Trophoblast cell (in vitro differentiated cells and primary cell): ENCODE data around the gene ZPBP.

Experiments
- DNase-seq, 2 donors: peaks; one replicate each; pipeline ENCODE4 v3.0.0-alpha.2; 2016
- H2AFZ ChIP-seq: 2 replicates; pipeline ENCODE4 v1.6.1; 2013; ENCODE audit warnings: low read length, moderate library complexity, mild to moderate bottlenecking; ENCODE audit not compliant: insufficient read depth, poor library complexity
- H2AK5ac ChIP-seq: 2 replicates; pipeline ENCODE4 v1.6.1; 2013; ENCODE audit warnings: mild to moderate bottlenecking, low read length
- H2BK120ac ChIP-seq: 2 replicates; pipeline ENCODE4 v1.6.1; 2013; ENCODE audit warnings: low read length, mild to moderate bottlenecking, moderate library complexity; ENCODE audit not compliant: insufficient read depth, poor library complexity
- H2BK12ac ChIP-seq: 2 replicates; pipeline ENCODE4 v1.6.1; 2013; ENCODE audit warnings: mild to moderate bottlenecking, low read length, moderate library complexity
- H2BK5ac ChIP-seq: 2 replicates; pipeline ENCODE4 v1.6.1; 2013; ENCODE audit warnings: low read length, low read depth, moderate library complexity, mild to moderate bottlenecking; ENCODE audit not compliant: poor library complexity
- H3K14ac ChIP-seq: 2 replicates; pipeline ENCODE4 v1.6.1; 2013; ENCODE audit warnings: mild to moderate bottlenecking, low read length
- H3K18ac ChIP-seq: 2 replicates; pipeline ENCODE4 v1.6.1; 2013; ENCODE audit warnings: mild to moderate bottlenecking, low read length
- H3K23ac ChIP-seq: 2 replicates; pipeline ENCODE4 v1.6.1; 2013; ENCODE audit warnings: low read length
- H3K27ac ChIP-seq: 2 replicates; pipeline ENCODE4 v1.5.1; 2013; ENCODE audit warnings: low read depth, mild to moderate bottlenecking, inconsistent platforms, low read length, moderate library complexity
- H3K27me3 ChIP-seq: 2 replicates; pipeline ENCODE4 v1.6.1; 2013; ENCODE audit warnings: inconsistent platforms, mild to moderate bottlenecking, low read length, moderate library complexity; ENCODE audit not compliant: insufficient read depth
- H3K36me3 ChIP-seq, 2 experiments: 1 replicate in 1 of 2; 2 replicates in 1 of 2; pipeline ENCODE4 v1.6.1; 2013; ENCODE audit warnings: low read length in 2 of 2, mild to moderate bottlenecking in 2 of 2, moderate library complexity in 1 of 2; ENCODE audit not compliant: insufficient read depth in 2 of 2, control insufficient read depth in 1 of 2
- H3K4ac ChIP-seq: 2 replicates; pipeline ENCODE4 v1.6.1; 2013; ENCODE audit warnings: low read depth, mild to moderate bottlenecking, low read length, moderate library complexity
- H3K4me1 ChIP-seq, 2 experiments: 1 replicate in 1 of 2; 2 replicates in 1 of 2; pipeline ENCODE4 v1.6.1; 2013; ENCODE audit warnings: low read length in 2 of 2, mild to moderate bottlenecking in 2 of 2, moderate library complexity in 1 of 2; ENCODE audit not compliant: insufficient read depth in 2 of 2, control insufficient read depth in 1 of 2
- H3K4me2 ChIP-seq: 2 replicates; pipeline ENCODE4 v1.6.1; 2013; ENCODE audit warnings: inconsistent platforms, mild to moderate bottlenecking, low read length, moderate library complexity
- H3K4me3 ChIP-seq: 2 replicates; pipeline ENCODE4 v1.5.1; 2013; ENCODE audit warnings: mild to moderate bottlenecking, low read depth, low read length, inconsistent platforms
- H3K79me1 ChIP-seq: one replicate; pipeline ENCODE4 v1.6.1; 2013; ENCODE audit warnings: low read length
- H3K79me2 ChIP-seq: 2 replicates; pipeline ENCODE4 v1.6.1; 2013; ENCODE audit warnings: low read length, mild to moderate bottlenecking; ENCODE audit not compliant: control insufficient read depth, insufficient read depth, poor library complexity
- H3K9ac ChIP-seq: 2 replicates; pipeline ENCODE4 v1.6.1; 2013; ENCODE audit warnings: mild to moderate bottlenecking, low read length
- H3K9me3 ChIP-seq: 2 replicates; pipeline ENCODE4 v1.6.1; 2013; ENCODE audit warnings: low read depth, mild to moderate bottlenecking, control low read depth, inconsistent platforms, low read length; ENCODE audit not compliant: insufficient read depth
- H4K12ac ChIP-seq: 2 replicates; pipeline ENCODE4 v1.6.1; 2013; ENCODE audit warnings: low read depth, mild to moderate bottlenecking, low read length, moderate library complexity
- H4K8ac ChIP-seq: 2 replicates; pipeline ENCODE4 v1.6.1; 2013; ENCODE audit warnings: low read depth, mild to moderate bottlenecking, low read length, moderate library complexity
- H4K91ac ChIP-seq: one replicate; pipeline ENCODE4 v1.6.1; 2013; ENCODE audit warnings: low read depth, mild to moderate bottlenecking, low read length, moderate library complexity
- WGBS: extraction: QIAGEN DNeasy Blood & Tissue Kit; methylation state at CpG from one replicate; pipeline ENCODE4 v1.1.7; 2013; ENCODE audit warnings: missing lambda C conversion rate; ENCODE audit not compliant: insufficient read length, insufficient coverage; ENCODE audit errors: extremely low coverage; 5-methylcytosine and 5-hydroxymethylcytosine counted together

Gene ZPBP

DNA sequence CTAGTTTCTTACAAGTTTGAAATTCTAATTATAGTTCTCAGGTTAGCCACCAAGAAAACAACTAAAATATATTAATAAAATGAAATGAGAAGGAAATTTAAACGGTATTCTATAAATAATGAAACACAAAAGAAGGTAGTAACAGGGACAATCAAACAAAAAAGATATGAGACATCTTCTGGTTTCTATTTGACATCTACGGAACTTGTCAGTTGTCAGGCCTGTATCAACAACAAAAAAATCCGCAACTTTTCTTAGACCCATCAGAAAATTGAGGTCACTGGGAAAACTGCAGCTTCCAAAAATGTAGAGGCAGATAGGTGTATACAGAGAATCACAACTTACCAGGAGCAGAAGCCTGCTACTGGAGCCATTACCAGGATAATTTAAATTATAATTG lies 70.6 kb downstream of the ZPBP start:
- H3K14ac ChIP-seq, result no peak overlapping the region
- no peak overlapping the region for H4K8ac ChIP-seq
- no peak for DNase-seq
- H2BK120ac ChIP-seq, result no peak overlapping the region
- no peak overlapping the region for H2AK5ac ChIP-seq
- H3K23ac ChIP-seq, result no peak overlapping the region
- no CpG with 5 or more reads among the region's 3 CpGs for WGBS
- H3K9me3 ChIP-seq, result no peaks in the 10 kb centered on the region
- H3K9ac ChIP-seq, result no peak overlapping the region
- no peaks in the 10 kb centered on the region for H3K79me1 ChIP-seq
- no peak overlapping the region for H3K27ac ChIP-seq
- no peak overlapping the region for H4K12ac ChIP-seq
- H3K4ac ChIP-seq, result no peak overlapping the region
- no peak overlapping the region for H3K4me2 ChIP-seq
- no peaks in the 10 kb centered on the region for H3K4me1 ChIP-seq
- no peaks in the 10 kb centered on the region for H3K27me3 ChIP-seq
- H2AFZ ChIP-seq, result no peak overlapping the region
- H4K91ac ChIP-seq, result no peak overlapping the region
- no peak overlapping the region for H2BK12ac ChIP-seq
- H3K36me3 ChIP-seq, result no peaks in the 10 kb centered on the region
- H2BK5ac ChIP-seq, result no peak overlapping the region
- H3K4me3 ChIP-seq, result no peak overlapping the region
- H3K18ac ChIP-seq, result no peak overlapping the region
- H3K79me2 ChIP-seq, result no peaks in the 10 kb centered on the region

GRCh38 chr7:49995681-49996080 lies 97.4 kb downstream of the ZPBP start:
- no peaks in the 10 kb centered on the region for H3K79me1 ChIP-seq

GRCh38 chr7:49986191-49986590 lies 106.9 kb downstream of the ZPBP start:
- no peak overlapping the region for H3K18ac ChIP-seq
- H3K9me3 ChIP-seq, result peaks cover 3% of the 10 kb centered on the region
- H3K27me3 ChIP-seq, result no peaks in the 10 kb centered on the region
- WGBS, result no CpG with 5 or more reads among the region's 5 CpGs
- no peak overlapping the region for H4K12ac ChIP-seq
- H2BK12ac ChIP-seq, result no peak overlapping the region
- no peak overlapping the region for H2BK120ac ChIP-seq
- H3K4ac ChIP-seq, result no peak overlapping the region
- H4K8ac ChIP-seq, result no peak overlapping the region
- H2AK5ac ChIP-seq, result no peak overlapping the region
- H3K4me2 ChIP-seq, result no peak overlapping the region
- no peak for DNase-seq
- no peak overlapping the region for H2BK5ac ChIP-seq
- H2AFZ ChIP-seq, result no peak overlapping the region
- no peaks in the 10 kb centered on the region for H3K4me1 ChIP-seq
- no peaks in the 10 kb centered on the region for H3K79me2 ChIP-seq
- no peak overlapping the region for H3K27ac ChIP-seq
- H3K9ac ChIP-seq, result no peak overlapping the region
- no peak overlapping the region for H4K91ac ChIP-seq
- H3K4me3 ChIP-seq, result no peak overlapping the region
- H3K79me1 ChIP-seq, result no peaks in the 10 kb centered on the region
- H3K23ac ChIP-seq, result no peak overlapping the region
- H3K14ac ChIP-seq, result no peak overlapping the region
- no peaks in the 10 kb centered on the region for H3K36me3 ChIP-seq

More at GRCh38 chr7:49995681-49996080, 97.4 kb downstream of the ZPBP start:
- no peak overlapping the region for H2BK120ac ChIP-seq
- no peak overlapping the region for H2AFZ ChIP-seq
- no peak overlapping the region for H2AK5ac ChIP-seq
- no peak overlapping the region for H2BK5ac ChIP-seq
- H3K27ac ChIP-seq, result no peak overlapping the region
- H4K91ac ChIP-seq, result no peak overlapping the region
- H3K36me3 ChIP-seq, result no peaks in the 10 kb centered on the region
- H3K9ac ChIP-seq, result no peak overlapping the region
- WGBS, result no CpG with 5 or more reads among the region's 6 CpGs
- H3K4me2 ChIP-seq, result no peak overlapping the region
- no peak for DNase-seq
- no peak overlapping the region for H2BK12ac ChIP-seq
- no peak overlapping the region for H3K23ac ChIP-seq
- no peak overlapping the region for H3K18ac ChIP-seq
- H3K14ac ChIP-seq, result no peak overlapping the region
- no peak overlapping the region for H4K12ac ChIP-seq
- H3K27me3 ChIP-seq, result no peaks in the 10 kb centered on the region
- no peaks in the 10 kb centered on the region for H3K4me1 ChIP-seq
- H3K4me3 ChIP-seq, result no peak overlapping the region
- no peaks in the 10 kb centered on the region for H3K9me3 ChIP-seq
- H3K4ac ChIP-seq, result no peak overlapping the region
- no peaks in the 10 kb centered on the region for H3K79me2 ChIP-seq
- H4K8ac ChIP-seq, result no peak overlapping the region

DNA sequence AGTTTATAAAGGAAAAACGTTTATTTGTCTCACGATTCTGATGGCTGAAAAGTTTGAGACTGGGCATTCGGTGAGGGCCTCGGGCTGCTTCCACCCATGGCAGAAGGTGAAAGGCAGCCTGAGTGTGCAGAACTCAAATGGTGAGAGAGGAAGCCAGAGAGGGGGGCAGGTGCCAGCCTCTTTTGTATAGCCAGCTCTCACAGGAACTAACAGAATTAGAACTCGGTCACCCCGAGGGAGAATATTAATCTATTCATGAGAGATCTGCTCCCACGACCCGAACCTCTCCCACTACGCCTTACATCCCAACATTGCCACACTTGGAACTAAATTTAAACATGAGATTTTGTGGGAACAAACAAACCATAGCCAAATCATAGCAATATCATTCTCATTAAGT lies 112.6 kb downstream of the ZPBP start:
- Histone ChIP-seq H2AFZ (no peak overlapping the region), H3K9ac (no peak overlapping the region), H3K79me1 (no peaks in the 10 kb centered on the region), H2AK5ac (no peak overlapping the region), H3K23ac (no peak overlapping the region), H3K4me2 (no peak overlapping the region), H3K4ac (no peak overlapping the region), H3K4me3 (no peak overlapping the region), H3K79me2 (no peaks in the 10 kb centered on the region), H3K18ac (no peak overlapping the region), H2BK120ac (no peak overlapping the region), H4K12ac (no peak overlapping the region), H2BK12ac (no peak overlapping the region), H3K4me1 (no peaks in the 10 kb centered on the region), H3K27me3 (no peaks in the 10 kb centered on the region), H3K14ac (no peak overlapping the region), H4K8ac (no peak overlapping the region), H4K91ac (no peak overlapping the region), H3K36me3 (no peaks in the 10 kb centered on the region), H3K9me3 (no peaks in the 10 kb centered on the region), H3K27ac (no peak overlapping the region), H2BK5ac (no peak overlapping the region)
- no CpG with 5 or more reads among the region's 9 CpGs for WGBS
- no peak for DNase-seq
